C4-2B (cell line): Measurements from ENCODE around the gene MTUS2.

ENCODE experiments used
- ZFX ChIP-seq: fragments of 450-650 bp; IDR thresholded peaks from 2 replicates; pipeline ENCODE4 v1.6.1; 2017
- TF ChIP-seq, protein P1 (sequence below): fragments of 450-650 bp; conservative IDR thresholded peaks from 2 replicates; pipeline ENCODE4 v1.5.1; 2017; ENCODE audit warnings: mild to moderate bottlenecking

DNA sequence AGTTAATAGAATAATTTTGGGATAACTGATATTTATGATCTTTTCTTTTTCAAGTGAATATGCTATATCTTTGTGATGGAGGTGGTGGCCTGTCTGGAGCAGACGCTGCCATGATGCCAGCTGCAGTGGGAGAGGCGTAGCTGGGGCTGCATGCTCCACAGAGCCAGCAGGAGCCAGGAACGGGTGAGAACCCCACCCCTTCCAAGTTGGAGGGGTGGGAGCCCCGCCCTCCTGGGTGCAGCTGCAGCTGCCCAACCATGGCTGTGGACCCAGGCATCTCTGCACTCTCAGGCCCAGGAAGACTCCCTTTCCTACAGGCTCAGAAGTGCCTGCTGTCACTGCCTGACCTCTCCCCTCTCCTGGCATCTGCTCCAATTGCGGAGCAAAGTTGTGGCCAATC is 402.3 kb downstream of the MTUS2 start:
- TF ChIP-seq, protein P1, sequence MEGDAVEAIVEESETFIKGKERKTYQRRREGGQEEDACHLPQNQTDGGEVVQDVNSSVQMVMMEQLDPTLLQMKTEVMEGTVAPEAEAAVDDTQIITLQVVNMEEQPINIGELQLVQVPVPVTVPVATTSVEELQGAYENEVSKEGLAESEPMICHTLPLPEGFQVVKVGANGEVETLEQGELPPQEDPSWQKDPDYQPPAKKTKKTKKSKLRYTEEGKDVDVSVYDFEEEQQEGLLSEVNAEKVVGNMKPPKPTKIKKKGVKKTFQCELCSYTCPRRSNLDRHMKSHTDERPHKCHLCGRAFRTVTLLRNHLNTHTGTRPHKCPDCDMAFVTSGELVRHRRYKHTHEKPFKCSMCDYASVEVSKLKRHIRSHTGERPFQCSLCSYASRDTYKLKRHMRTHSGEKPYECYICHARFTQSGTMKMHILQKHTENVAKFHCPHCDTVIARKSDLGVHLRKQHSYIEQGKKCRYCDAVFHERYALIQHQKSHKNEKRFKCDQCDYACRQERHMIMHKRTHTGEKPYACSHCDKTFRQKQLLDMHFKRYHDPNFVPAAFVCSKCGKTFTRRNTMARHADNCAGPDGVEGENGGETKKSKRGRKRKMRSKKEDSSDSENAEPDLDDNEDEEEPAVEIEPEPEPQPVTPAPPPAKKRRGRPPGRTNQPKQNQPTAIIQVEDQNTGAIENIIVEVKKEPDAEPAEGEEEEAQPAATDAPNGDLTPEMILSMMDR: no peak
- no peak for TF ChIP-seq ZFX
